Common myeloid progenitor, CD34-positive (primary cell): ENCODE measurements around the gene SSPN.

Source experiments
- CTCF ChIA-PET: fragments of 350-600 bp; sonication (Branson Sonifier 250); formaldehyde crosslinking; loops from one replicate; lab custom pipeline; 2021; ENCODE audit warnings: antibody characterized with exemption; lab: Charles Lee
- POLR2A ChIA-PET: fragments of 350-600 bp; sonication (Branson Sonifier 250); formaldehyde crosslinking; loops from one replicate; lab custom pipeline; 2021; ENCODE audit warnings: antibody characterized with exemption; lab: Charles Lee
- DNase-seq, 3 donors: peaks; one replicate each; pipeline versions ENCODE4 v3.0.0 to v3.0.0-alpha.2; 2013
- H3K27ac ChIP-seq, 2 experiments: 1 replicate in 1 of 2; 2 replicates in 1 of 2; pipeline ENCODE4 v1.7.0; 2013; ENCODE audit warnings: inconsistent platforms in 2 of 2, low read length in 2 of 2, mild to moderate bottlenecking in 2 of 2, low read depth in 1 of 2, moderate library complexity in 1 of 2; ENCODE audit not compliant: severe bottlenecking in 2 of 2, insufficient read depth in 1 of 2, poor library complexity in 1 of 2
- H3K27me3 ChIP-seq, 5 experiments: replicated peaks in 2 of 5; 1 replicate in 3 of 5; 2 replicates in 2 of 5; pipeline versions ENCODE4 v1.6.1 to v1.7.0; 2013; ENCODE audit warnings: low read length in 4 of 5, mild to moderate bottlenecking in 2 of 5, moderate library complexity in 2 of 5, inconsistent platforms in 1 of 5; ENCODE audit not compliant: insufficient read depth in 5 of 5, control insufficient read depth in 4 of 5
- H3K36me3 ChIP-seq, 4 experiments: 1 replicate in 2 of 4; 2 replicates in 2 of 4; pipeline versions ENCODE4 v1.6.1 to v1.7.0; 2013; ENCODE audit warnings: low read length in 3 of 4, control low read depth in 1 of 4, mild to moderate bottlenecking in 1 of 4; ENCODE audit not compliant: control insufficient read depth in 4 of 4, insufficient read depth in 4 of 4
- H3K4me1 ChIP-seq, 4 experiments: 1 replicate in 3 of 4; 2 replicates in 1 of 4; pipeline versions ENCODE4 v1.6.1 to v1.7.1; 2013; ENCODE audit warnings: low read length in 3 of 4, mild to moderate bottlenecking in 3 of 4, control low read depth in 1 of 4, inconsistent platforms in 1 of 4, moderate library complexity in 1 of 4; ENCODE audit not compliant: control insufficient read depth in 4 of 4, insufficient read depth in 4 of 4; ENCODE audit errors: control extremely low read depth in 1 of 4
- H3K4me3 ChIP-seq, 7 experiments: 1 replicate in 4 of 7; 2 replicates in 3 of 7; pipeline versions ENCODE4 v1.5.1 to v1.7.0; 2013; ENCODE audit warnings: mild to moderate bottlenecking in 7 of 7, low read length in 6 of 7, moderate library complexity in 6 of 7, inconsistent platforms in 2 of 7, low read depth in 2 of 7, control low read depth in 1 of 7; ENCODE audit not compliant: insufficient read depth in 4 of 7, control insufficient read depth in 1 of 7; ENCODE audit errors: extremely low read depth in 1 of 7
- H3K9me3 ChIP-seq, 5 experiments: 1 replicate in 4 of 5; 2 replicates in 1 of 5; pipeline versions ENCODE4 v1.6.1 to v1.7.1; 2013; ENCODE audit warnings: low read length in 4 of 5, mild to moderate bottlenecking in 2 of 5, inconsistent platforms in 1 of 5, low read depth in 1 of 5, moderate library complexity in 1 of 5; ENCODE audit not compliant: control insufficient read depth in 4 of 5, insufficient read depth in 2 of 5; ENCODE audit errors: control extremely low read depth in 1 of 5
- WGBS: methylation state at CpG from one replicate; pipeline ENCODE4 v1.1.5; 2013; ENCODE audit not compliant: insufficient coverage; 5-methylcytosine and 5-hydroxymethylcytosine counted together

SSPN gene

DNA sequence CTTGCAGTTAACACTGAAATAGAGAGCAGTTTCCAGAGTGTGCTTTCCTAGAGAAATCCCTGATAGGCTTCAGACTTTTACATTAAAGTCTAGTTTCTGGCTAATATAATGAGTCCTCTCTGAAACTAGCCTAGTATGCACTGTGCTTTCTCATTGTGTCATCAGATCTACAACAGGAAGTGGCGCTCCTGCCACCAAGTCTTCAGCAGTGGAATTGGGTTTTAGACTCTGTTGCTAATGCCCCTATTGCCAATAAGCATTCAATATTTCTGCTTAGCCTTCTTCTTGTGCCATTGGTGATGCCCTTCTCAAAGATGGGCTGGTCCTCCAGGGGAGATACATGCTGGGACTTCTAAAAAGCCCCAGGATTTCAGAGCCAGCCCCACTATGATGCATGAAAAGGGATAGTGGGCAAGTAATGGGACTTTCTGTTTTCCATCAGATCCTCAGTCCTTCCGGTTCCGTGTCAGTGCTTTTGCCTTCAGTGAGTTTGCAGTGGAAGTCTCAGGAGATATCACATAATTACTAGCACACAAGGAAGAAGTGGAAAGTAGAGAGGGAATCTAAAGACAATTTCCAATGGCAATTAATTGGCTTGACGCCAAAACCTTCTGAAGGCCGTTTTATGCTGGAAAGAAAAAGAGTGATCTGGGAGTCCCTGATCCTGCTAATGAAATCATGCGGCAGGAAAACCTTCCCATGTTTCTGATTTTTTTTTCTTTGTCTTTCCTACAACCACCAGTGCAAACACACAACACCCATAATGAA, 50.0 kb downstream of the SSPN start:
- CTCF ChIA-PET, result interaction anchor here (1.0 to 1.3 kb wide), 2 partner anchors 10 to 12 kb away, joined by 3 to 5 read pairs; no protein-coding TSS in a partner anchor
- Histone ChIP-seq H3K4me1 (peaks cover 0 to 5% (median under 1%) of the 10 kb centered on the region in 4 experiments), H3K36me3 (no peaks in the 10 kb centered on the region), H3K27me3 (no peaks in the 10 kb centered on the region), H3K27ac (no peak overlapping the region), H3K9me3 (peaks cover 0 to 6% (median 0%) of the 10 kb centered on the region in 5 experiments), H3K4me3 (no peak overlapping the region)
- WGBS, result 60% methylated on average over 3 of the region's 6 CpGs
- peak in 1 of 3 donors; percentile 17 for DNase-seq
- POLR2A ChIA-PET, result no interaction called here

DNA sequence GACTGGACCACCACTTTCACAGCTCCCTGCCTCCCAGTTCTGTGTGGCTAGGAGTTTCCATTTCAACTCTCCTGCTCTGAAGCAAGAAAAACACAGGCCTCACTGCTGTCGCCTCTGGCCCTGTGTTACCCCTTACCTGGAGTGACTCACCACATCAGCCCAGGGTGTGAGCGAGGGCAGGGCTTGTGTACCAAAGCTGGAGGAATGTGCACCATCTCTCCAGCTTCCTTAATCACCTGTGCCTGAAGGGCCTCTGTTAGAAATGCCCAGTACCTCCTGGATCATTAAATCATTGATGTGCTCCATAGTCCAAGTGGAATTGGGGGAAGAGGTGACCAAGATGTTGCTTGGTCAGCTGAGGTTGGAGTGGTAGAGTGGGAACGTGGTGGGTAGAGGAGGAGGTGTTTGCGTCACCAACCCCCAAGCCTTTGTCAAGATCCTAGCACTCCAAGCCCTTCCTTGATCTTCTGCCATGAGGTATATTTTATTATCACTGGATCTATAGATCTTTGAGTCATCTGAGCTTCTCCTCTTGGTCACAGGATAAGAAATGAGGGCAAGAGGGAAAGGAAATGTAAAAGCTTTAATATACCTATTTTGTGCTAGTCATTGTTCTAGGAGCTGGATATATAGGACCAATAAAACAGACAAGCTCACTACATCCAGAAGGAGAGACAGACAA, 51.3 kb downstream of the SSPN start:
- ChIA-PET POLR2A (no interaction called here), CTCF (interaction anchor here (0.9 to 1.2 kb wide), 3 partner anchors 14 to 27 kb away, joined by 3 to 4 read pairs (median 3); no protein-coding TSS in a partner anchor)
- Histone ChIP-seq H3K4me3 (no peak overlapping the region), H3K9me3 (peaks cover 0 to 6% (median 0%) of the 10 kb centered on the region in 5 experiments), H3K27ac (no peak overlapping the region), H3K36me3 (no peaks in the 10 kb centered on the region), H3K4me1 (peaks cover 0 to 5% (median 0%) of the 10 kb centered on the region in 4 experiments), H3K27me3 (no peaks in the 10 kb centered on the region)
- no peak for DNase-seq
- WGBS, result 100% methylated on average over 2 of the region's 4 CpGs

DNA sequence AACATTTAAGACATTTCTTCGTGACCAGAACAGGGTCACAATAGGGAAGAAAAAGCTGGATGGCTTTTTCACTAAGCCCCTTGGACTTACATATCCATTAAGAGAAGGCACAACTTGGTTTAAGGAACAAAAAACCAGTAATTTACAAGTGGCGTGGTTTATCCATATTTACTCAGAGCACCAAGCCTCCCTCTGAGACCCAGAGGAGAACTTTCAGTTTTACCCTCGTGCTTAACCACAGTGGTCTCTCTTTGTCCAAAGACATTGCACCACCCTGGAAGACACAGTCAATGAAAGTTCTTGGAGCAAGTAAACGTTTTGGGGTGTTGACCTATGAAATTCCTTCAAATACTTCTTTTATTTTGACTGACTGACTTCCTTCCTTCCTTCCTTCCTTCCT, 52.5 kb downstream of the SSPN start:
- Histone ChIP-seq H3K36me3 (no peaks in the 10 kb centered on the region), H3K4me3 (no peak overlapping the region), H3K27me3 (no peaks in the 10 kb centered on the region), H3K9me3 (peaks cover 0 to 6% (median 0%) of the 10 kb centered on the region in 5 experiments), H3K4me1 (peaks cover 0 to 5% (median 0%) of the 10 kb centered on the region in 4 experiments), H3K27ac (no peak overlapping the region)
- POLR2A ChIA-PET, result no interaction called here
- CTCF ChIA-PET, result no interaction called here
- DNase-seq, result peak in 1 of 3 donors; percentile 21
- WGBS, result 67% methylated on average over 3 of the region's 4 CpGs

DNA sequence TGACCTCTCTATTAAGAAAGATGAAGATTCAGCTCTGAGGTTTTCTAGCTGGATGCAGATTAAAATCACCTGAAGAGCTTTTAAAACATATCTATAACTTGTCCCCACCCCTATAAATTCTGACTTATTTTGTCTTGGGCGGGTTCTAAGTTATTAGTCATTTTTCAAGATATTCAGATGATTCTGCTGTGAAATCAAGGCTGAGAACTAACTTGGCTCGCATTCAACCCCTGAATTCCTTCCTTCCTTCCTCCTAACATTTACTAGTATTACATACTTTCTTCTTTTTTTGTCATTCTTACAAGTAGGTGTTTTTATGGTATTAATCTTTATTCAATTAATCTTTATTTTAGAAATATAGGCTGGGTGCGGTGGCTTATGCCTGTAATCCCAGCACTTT, 55.4 kb downstream of the SSPN start:
- Histone ChIP-seq H3K36me3 (no peaks in the 10 kb centered on the region), H3K27me3 (no peaks in the 10 kb centered on the region), H3K9me3 (peaks cover 0 to 11% (median 4%) of the 10 kb centered on the region in 5 experiments), H3K4me3 (no peak overlapping the region), H3K27ac (no peak overlapping the region), H3K4me1 (no peaks in the 10 kb centered on the region)
- no peak for DNase-seq
- CTCF ChIA-PET, result no interaction called here
- WGBS, result no CpG with 5 or more reads among the region's 3 CpGs
- POLR2A ChIA-PET, result no interaction called here

DNA sequence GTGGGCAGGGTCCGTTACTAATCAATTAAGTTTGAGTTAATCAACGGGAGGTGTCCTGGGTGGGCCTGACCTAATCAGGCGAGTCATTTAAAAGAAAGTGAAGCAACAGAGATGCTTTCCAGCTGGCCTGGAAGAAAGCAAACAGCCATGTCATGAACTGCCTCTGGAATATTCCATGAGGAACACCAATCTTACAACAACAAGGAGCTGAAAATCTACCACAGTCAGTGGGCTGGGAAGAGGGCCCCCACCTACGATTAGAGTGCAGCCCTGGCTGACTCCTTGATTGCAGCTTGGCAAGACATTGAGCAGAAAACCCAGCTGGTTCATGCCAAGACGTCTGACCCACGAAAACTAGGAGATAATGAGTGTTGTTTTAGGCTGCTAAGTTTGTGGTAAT, 56.2 kb downstream of the SSPN start:
- DNase-seq, result no peak
- Histone ChIP-seq H3K36me3 (no peaks in the 10 kb centered on the region), H3K27ac (no peak overlapping the region), H3K9me3 (peaks cover 0 to 18% (median 10%) of the 10 kb centered on the region in 5 experiments), H3K4me3 (no peak overlapping the region), H3K27me3 (no peaks in the 10 kb centered on the region), H3K4me1 (no peaks in the 10 kb centered on the region)
- WGBS, result 95% methylated on average over 5 of the region's 6 CpGs
- ChIA-PET POLR2A (no interaction called here), CTCF (interaction anchor here (1.3 kb wide), 1 partner anchor 9 kb away, joined by 4 read pairs; no protein-coding TSS in a partner anchor)

DNA sequence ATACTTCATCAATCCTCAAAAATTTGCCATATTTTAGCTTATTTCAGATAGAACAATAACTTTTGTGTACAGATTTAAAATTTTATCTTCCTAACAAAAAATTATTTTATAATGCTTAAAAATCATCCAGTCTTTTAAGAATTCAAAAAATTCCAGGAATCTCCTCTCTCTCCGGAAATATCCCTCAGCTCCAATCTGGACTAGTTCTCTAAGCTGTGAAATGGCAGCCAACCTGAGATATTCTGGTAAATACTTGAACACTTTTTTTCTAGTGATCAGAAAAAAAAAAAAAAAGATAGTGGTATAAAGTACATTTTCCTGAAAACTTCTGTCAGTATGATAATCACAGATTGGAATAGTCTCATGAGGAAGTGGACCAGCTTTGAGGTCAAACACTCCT, 57.6 kb downstream of the SSPN start:
- ChIA-PET POLR2A (no interaction called here), CTCF (interaction anchor here (0.9 to 1.3 kb wide), 2 partner anchors 8 to 13 kb away, joined by 3 to 4 read pairs; no protein-coding TSS in a partner anchor)
- no CpG with 5 or more reads among the region's 1 CpG for WGBS
- Histone ChIP-seq H3K4me1 (no peaks in the 10 kb centered on the region), H3K27ac (no peak overlapping the region), H3K4me3 (no peak overlapping the region), H3K36me3 (no peaks in the 10 kb centered on the region), H3K9me3 (peaks cover 0 to 28% (median 13%) of the 10 kb centered on the region in 5 experiments), H3K27me3 (no peaks in the 10 kb centered on the region)
- DNase-seq, result no peak
